ENCODE measurements around the gene ATP2B1. TPM values are rescaled to one million over a fixed set of nuclear protein-coding genes. Genes with fewer than 3 reads are reported as not detected.

ATP2B1 gene
- total RNA-seq, 1 donor from 2014 or later = 61.2 TPM

DNA sequence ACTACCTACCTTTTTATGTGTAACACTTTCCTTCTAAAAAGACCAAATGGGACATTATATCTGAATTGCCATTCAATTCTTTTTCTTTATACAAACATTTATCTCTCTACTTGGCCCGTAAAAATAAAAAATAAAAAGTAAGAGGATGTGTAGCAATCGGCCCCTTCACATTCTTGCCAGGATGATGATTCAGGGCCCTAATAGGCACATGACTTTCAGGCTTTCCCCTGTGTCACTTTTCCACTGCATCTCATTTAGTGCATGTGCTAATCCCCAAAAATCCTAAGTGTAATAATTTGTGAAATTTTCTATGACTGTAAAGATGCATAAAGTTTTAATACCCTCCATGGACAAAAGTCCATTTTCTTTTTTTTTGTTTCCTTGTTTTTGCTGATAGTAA lies 23.0 kb upstream of the ATP2B1 start:
- no peaks in the 10 kb centered on the region for H3K27me3 Mint-ChIP-seq (ENCODE audit: unreplicated experiment)
- no peak for TF ChIP-seq CTCF (IDR thresholded peaks at IDR 0.05; ENCODE audit: partially characterized antibody, unreplicated experiment)
- no peak for DNase-seq
- H3K27ac Mint-ChIP-seq (ENCODE audit: unreplicated experiment) = no peak overlapping the region
- H3K4me1 Mint-ChIP-seq (ENCODE audit: low read depth, unreplicated experiment) = peaks cover 3% of the 10 kb centered on the region
- no peak overlapping the region for H3K4me3 Mint-ChIP-seq (ENCODE audit: unreplicated experiment)
- H3K9me3 Mint-ChIP-seq (ENCODE audit: unreplicated experiment) = no peaks in the 10 kb centered on the region
- no peaks in the 10 kb centered on the region for H3K36me3 Mint-ChIP-seq (ENCODE audit: unreplicated experiment)

DNA sequence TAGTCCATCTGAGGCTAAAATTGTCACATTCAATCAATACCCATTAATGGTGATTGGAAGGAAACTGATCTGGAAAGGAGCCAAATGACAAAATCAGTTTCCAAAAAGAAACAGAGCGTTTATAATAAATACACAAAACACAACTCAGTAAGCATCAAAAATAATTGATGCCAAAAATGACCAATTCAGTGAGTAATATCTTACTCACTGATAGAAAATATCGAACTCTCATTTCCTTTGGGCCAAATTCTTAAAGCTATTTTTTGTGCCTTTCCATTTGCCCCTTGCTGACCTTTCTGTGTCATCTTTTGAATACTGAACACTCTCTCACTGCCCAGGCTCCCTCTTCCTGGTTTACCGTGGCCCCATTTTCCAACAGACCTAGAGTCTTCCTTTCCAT lies 22.5 kb upstream of the ATP2B1 start:
- H3K4me3 Mint-ChIP-seq (ENCODE audit: unreplicated experiment) = no peak overlapping the region
- no peaks in the 10 kb centered on the region for H3K36me3 Mint-ChIP-seq (ENCODE audit: unreplicated experiment)

DNA sequence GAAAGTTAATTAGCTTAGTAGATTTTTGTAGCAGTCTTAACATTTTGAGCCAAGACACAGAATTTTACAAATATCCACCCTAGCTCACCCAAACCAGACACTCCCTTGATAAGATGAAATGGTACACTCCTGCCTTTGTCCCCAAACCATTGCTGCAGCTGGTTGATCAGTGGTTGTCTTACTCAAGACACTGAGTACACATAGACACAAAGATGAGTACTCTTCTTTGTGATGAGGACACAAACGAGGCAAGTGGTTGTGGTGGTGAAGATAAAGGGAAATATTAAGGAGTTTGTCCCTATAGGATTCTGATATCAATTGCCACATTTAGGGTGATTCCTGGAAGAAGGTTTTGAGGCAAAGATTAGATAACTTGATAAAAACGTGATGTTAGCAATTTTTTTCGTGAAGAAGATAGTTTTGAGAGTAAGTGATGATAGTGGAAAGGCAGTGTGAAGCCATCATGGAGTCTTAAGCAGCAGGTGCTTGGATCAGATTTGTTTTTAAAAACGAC lies 21.4 kb upstream of the ATP2B1 start:
- peaks cover 3% of the 10 kb centered on the region for H3K4me1 Mint-ChIP-seq (ENCODE audit: low read depth, unreplicated experiment)
- H3K27me3 Mint-ChIP-seq (ENCODE audit: unreplicated experiment) = no peaks in the 10 kb centered on the region
- no peaks in the 10 kb centered on the region for H3K36me3 Mint-ChIP-seq (ENCODE audit: unreplicated experiment)
- no peak overlapping the region for H3K4me3 Mint-ChIP-seq (ENCODE audit: unreplicated experiment)
- H3K27ac Mint-ChIP-seq (ENCODE audit: unreplicated experiment) = no peak overlapping the region
- no peak for TF ChIP-seq CTCF (IDR thresholded peaks at IDR 0.05; ENCODE audit: partially characterized antibody, unreplicated experiment)
- DNase-seq = no peak
- no peaks in the 10 kb centered on the region for H3K9me3 Mint-ChIP-seq (ENCODE audit: unreplicated experiment)

More for the DNA sequence above, 22.5 kb upstream of the ATP2B1 start:
- H3K4me1 Mint-ChIP-seq (ENCODE audit: low read depth, unreplicated experiment) = peaks cover 3% of the 10 kb centered on the region
- no peak for DNase-seq
- no peak overlapping the region for H3K27ac Mint-ChIP-seq (ENCODE audit: unreplicated experiment)
- no peaks in the 10 kb centered on the region for H3K27me3 Mint-ChIP-seq (ENCODE audit: unreplicated experiment)
- no peak for TF ChIP-seq CTCF (IDR thresholded peaks at IDR 0.05; ENCODE audit: partially characterized antibody, unreplicated experiment)
- H3K9me3 Mint-ChIP-seq (ENCODE audit: unreplicated experiment) = no peaks in the 10 kb centered on the region

GRCh38 chr12:89723276-89723675 lies 14.6 kb upstream of the ATP2B1 start:
- Mint-ChIP-seq H3K27ac (ENCODE audit: unreplicated experiment) (no peak overlapping the region), H3K9me3 (ENCODE audit: unreplicated experiment) (no peaks in the 10 kb centered on the region), H3K4me1 (ENCODE audit: low read depth, unreplicated experiment) (no peaks in the 10 kb centered on the region), H3K4me3 (ENCODE audit: unreplicated experiment) (no peak overlapping the region), H3K27me3 (ENCODE audit: unreplicated experiment) (peaks cover 2% of the 10 kb centered on the region), H3K36me3 (ENCODE audit: unreplicated experiment) (peaks cover 4% of the 10 kb centered on the region)
- no peak for DNase-seq
- TF ChIP-seq CTCF (IDR thresholded peaks at IDR 0.05; ENCODE audit: partially characterized antibody, unreplicated experiment) = no peak

DNA sequence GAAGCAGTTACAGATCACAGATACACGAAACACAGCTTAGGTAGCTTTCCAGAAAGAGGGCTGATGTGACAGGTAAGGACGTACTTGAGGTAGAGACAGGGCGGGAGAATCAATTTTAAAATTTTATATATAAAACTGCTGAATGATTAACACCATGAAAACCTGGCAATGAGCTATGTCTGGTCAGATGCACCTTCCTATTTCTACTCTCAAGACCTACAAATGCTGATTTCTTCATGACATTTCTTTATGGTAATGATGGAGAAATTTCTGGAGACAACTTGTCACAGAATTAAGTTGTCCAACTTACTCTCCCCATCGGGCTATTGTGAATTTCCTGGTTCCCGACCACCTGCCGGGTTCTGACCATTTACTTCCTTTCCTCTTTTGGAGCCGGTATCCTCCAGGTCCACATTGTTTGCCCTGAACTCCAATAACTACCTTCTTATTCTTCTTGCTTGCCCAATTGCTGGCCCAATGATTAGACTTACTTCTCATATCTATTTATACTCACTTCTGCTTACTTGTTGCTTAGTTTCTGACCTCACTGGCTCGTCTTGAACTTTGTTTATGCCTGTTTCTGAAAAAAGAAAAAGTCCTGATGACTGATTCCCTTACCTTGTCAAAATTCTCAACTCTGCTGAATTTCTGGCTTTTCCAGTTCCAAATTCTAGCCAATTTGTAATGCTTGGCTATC lies 12.8 kb upstream of the ATP2B1 start:
- no peak for TF ChIP-seq CTCF (IDR thresholded peaks at IDR 0.05; ENCODE audit: partially characterized antibody, unreplicated experiment)
- Mint-ChIP-seq H3K27me3 (ENCODE audit: unreplicated experiment) (peaks cover 2% of the 10 kb centered on the region), H3K9me3 (ENCODE audit: unreplicated experiment) (no peaks in the 10 kb centered on the region), H3K27ac (ENCODE audit: unreplicated experiment) (no peak overlapping the region), H3K36me3 (ENCODE audit: unreplicated experiment) (peaks cover 4% of the 10 kb centered on the region), H3K4me3 (ENCODE audit: unreplicated experiment) (no peak overlapping the region), H3K4me1 (ENCODE audit: low read depth, unreplicated experiment) (no peaks in the 10 kb centered on the region)
- no peak for DNase-seq
